DOHH2 (cell line): Measurements from ENCODE around the gene RBMS3.

ENCODE experiments used
- H3F3A ChIP-seq: fragments of 200-600 bp; sonication (generic), shearing (Covaris generic); 2 replicates; pipeline ENCODE4 v1.6.0; 2016; ENCODE audit warnings: antibody characterized with exemption, mild to moderate bottlenecking; ENCODE audit not compliant: control insufficient read depth, insufficient read depth
- H3K27ac ChIP-seq: fragments of 200-600 bp; sonication (generic); 2 replicates; pipeline ENCODE4 v1.5.1; 2014; ENCODE audit warnings: low read depth, mild to moderate bottlenecking, low read length, moderate library complexity
- H3K27me3 ChIP-seq: fragments of 200-600 bp; sonication (generic); 2 replicates; pipeline ENCODE4 v1.6.1; 2014; ENCODE audit warnings: mild to moderate bottlenecking, low read length, mixed read lengths; ENCODE audit not compliant: control insufficient read depth
- H3K36me3 ChIP-seq: fragments of 200-600 bp; sonication (generic); 2 replicates; pipeline ENCODE4 v1.6.1; 2014; ENCODE audit warnings: mild to moderate bottlenecking, low read length, moderate library complexity, mixed read lengths; ENCODE audit not compliant: control insufficient read depth
- H3K4me1 ChIP-seq: fragments of 200-600 bp; sonication (generic); 2 replicates; pipeline ENCODE4 v1.6.1; 2014; ENCODE audit warnings: mild to moderate bottlenecking, low read length, mixed read lengths; ENCODE audit not compliant: control insufficient read depth
- H3K4me2 ChIP-seq: fragments of 200-600 bp; sonication (generic); 2 replicates; pipeline ENCODE4 v1.6.0; 2014; ENCODE audit warnings: mild to moderate bottlenecking, low read length, moderate library complexity
- H3K4me3 ChIP-seq: fragments of 200-600 bp; sonication (generic); 2 replicates; pipeline ENCODE4 v1.5.1; 2014; ENCODE audit warnings: mild to moderate bottlenecking, low read length, mixed read lengths
- H3K79me2 ChIP-seq: fragments of 200-600 bp; sonication (generic); 2 replicates; pipeline ENCODE4 v1.6.1; 2014; ENCODE audit warnings: mild to moderate bottlenecking, low read length, mixed read lengths; ENCODE audit not compliant: control insufficient read depth
- H3K9me2 ChIP-seq: fragments of 200-600 bp; sonication (generic); replicated peaks from 2 replicates; pipeline ENCODE4 v1.6.1; 2014; ENCODE audit warnings: mild to moderate bottlenecking, low read length, mixed read lengths; ENCODE audit not compliant: control insufficient read depth
- H3K9me3 ChIP-seq: fragments of 200-600 bp; sonication (generic); 2 replicates; pipeline ENCODE4 v1.6.1; 2014; ENCODE audit warnings: antibody characterized with exemption, low read length, mixed read lengths; ENCODE audit not compliant: control insufficient read depth, insufficient read depth
- H4K20me1 ChIP-seq: fragments of 200-600 bp; sonication (generic); 2 replicates; pipeline ENCODE4 v1.6.0; 2014; ENCODE audit warnings: low read depth, mild to moderate bottlenecking, antibody characterized with exemption, low read length, moderate library complexity; ENCODE audit not compliant: control insufficient read depth, insufficient read depth
- EZH2phosphoT487 ChIP-seq: fragments of 200-600 bp; sonication (generic); IDR thresholded peaks from 2 replicates; pipeline ENCODE4 v1.6.1; 2017; ENCODE audit warnings: borderline replicate concordance, mild to moderate bottlenecking, antibody characterized with exemption, low read length, moderate library complexity, mixed read lengths
- TF ChIP-seq, protein P1 (sequence below): fragments of 200-600 bp; sonication (generic); IDR thresholded peaks from one replicate; pipeline ENCODE4 v1.5.1; 2014; ENCODE audit warnings: antibody characterized with exemption, mild to moderate bottlenecking, low read depth, low read length; ENCODE audit not compliant: poor library complexity, severe bottlenecking

The RBMS3 gene

DNA sequence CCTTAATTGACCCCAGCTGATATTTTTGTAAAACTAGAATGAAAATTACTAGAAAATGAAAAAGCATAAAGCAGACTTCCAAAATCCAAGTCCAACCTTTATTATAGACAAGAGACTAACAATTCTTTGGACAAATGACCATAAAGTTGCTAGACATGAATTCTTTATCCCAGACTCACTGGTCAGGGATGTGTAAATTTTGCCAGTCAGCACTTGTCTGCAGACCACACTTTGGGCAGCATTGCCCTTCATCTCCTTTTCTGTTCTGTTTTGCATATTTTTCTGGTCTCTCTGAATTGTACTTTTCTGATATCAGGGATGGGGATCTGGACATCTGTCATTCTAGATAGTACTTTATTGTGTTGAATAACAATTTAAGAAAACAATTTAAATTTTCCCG, 10.1 kb upstream of the RBMS3 start:
- Histone ChIP-seq H3F3A (no peaks in the 10 kb centered on the region), H3K4me2 (no peak overlapping the region)

DNA sequence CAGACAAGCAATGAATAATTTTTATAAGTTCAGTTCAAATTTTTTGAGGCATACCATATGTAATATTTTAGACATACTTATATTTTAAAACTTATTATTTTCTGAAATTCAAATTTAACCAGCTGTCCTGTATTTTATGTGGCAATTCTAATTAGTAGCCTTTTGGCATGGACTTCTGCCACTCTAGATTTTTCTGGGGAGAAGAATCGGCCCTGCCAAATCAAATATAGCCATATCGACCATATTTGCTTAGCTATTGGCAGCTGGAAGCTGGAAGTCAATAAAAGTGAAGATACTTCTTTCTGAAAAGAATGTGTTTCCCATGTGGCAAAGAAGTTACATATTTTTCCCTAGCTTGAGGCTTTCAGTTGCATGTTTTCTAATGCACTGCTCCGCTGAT, 9.4 kb upstream of the RBMS3 start:
- TF ChIP-seq EZH2phosphoT487: no peak
- TF ChIP-seq, protein P1, sequence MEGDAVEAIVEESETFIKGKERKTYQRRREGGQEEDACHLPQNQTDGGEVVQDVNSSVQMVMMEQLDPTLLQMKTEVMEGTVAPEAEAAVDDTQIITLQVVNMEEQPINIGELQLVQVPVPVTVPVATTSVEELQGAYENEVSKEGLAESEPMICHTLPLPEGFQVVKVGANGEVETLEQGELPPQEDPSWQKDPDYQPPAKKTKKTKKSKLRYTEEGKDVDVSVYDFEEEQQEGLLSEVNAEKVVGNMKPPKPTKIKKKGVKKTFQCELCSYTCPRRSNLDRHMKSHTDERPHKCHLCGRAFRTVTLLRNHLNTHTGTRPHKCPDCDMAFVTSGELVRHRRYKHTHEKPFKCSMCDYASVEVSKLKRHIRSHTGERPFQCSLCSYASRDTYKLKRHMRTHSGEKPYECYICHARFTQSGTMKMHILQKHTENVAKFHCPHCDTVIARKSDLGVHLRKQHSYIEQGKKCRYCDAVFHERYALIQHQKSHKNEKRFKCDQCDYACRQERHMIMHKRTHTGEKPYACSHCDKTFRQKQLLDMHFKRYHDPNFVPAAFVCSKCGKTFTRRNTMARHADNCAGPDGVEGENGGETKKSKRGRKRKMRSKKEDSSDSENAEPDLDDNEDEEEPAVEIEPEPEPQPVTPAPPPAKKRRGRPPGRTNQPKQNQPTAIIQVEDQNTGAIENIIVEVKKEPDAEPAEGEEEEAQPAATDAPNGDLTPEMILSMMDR: no peak
- Histone ChIP-seq H3K4me2 (no peak overlapping the region), H3K4me3 (no peak overlapping the region), H3F3A (no peaks in the 10 kb centered on the region), H3K27ac (no peak overlapping the region), H4K20me1 (no peaks in the 10 kb centered on the region), H3K9me3 (no peaks in the 10 kb centered on the region), H3K79me2 (no peaks in the 10 kb centered on the region), H3K36me3 (no peaks in the 10 kb centered on the region), H3K9me2 (no peaks in the 10 kb centered on the region), H3K27me3 (no peaks in the 10 kb centered on the region), H3K4me1 (no peaks in the 10 kb centered on the region)

More for the DNA sequence above, 10.1 kb upstream of the RBMS3 start:
- Histone ChIP-seq H4K20me1 (no peaks in the 10 kb centered on the region), H3K4me3 (no peak overlapping the region), H3K4me1 (no peaks in the 10 kb centered on the region), H3K36me3 (no peaks in the 10 kb centered on the region), H3K27ac (no peak overlapping the region), H3K27me3 (no peaks in the 10 kb centered on the region), H3K79me2 (no peaks in the 10 kb centered on the region), H3K9me3 (no peaks in the 10 kb centered on the region), H3K9me2 (no peaks in the 10 kb centered on the region)
- TF ChIP-seq, protein P1: no peak
- TF ChIP-seq EZH2phosphoT487: no peak

DNA sequence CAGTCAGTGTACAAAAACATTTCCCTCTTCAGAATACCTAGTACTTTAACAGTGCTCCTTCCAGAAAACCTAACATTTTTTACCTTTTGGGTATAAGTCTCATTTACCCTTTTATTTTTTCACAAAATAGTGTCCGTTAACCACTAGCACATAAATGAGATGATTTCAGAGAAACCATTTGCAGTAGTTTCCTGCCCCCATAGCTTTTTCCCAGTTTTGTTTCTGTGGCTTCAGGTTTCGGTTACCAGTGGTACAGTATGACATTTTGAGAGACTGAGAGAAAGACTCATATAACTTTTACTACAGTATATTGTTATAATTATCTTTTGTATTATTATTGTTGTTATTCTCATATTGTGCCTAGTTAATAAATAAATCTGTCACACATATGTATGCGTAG, 6.2 kb upstream of the RBMS3 start:
- TF ChIP-seq, protein P1: no peak
- no peak for TF ChIP-seq EZH2phosphoT487
- no peaks in the 10 kb centered on the region for H4K20me1 ChIP-seq
- no peak overlapping the region for H3K27ac ChIP-seq
- no peaks in the 10 kb centered on the region for H3K79me2 ChIP-seq
- H3K4me1 ChIP-seq: peaks cover 4% of the 10 kb centered on the region
- no peak overlapping the region for H3K4me2 ChIP-seq
- no peak overlapping the region for H3K4me3 ChIP-seq
- H3K36me3 ChIP-seq: no peaks in the 10 kb centered on the region
- no peaks in the 10 kb centered on the region for H3K9me3 ChIP-seq
- no peaks in the 10 kb centered on the region for H3K9me2 ChIP-seq
- H3K27me3 ChIP-seq: no peaks in the 10 kb centered on the region
- H3F3A ChIP-seq: 0 out of 2 replicates have a peak, but pooled peaks cover 4% of the 10 kb centered on the region
